Measurements from ENCODE around the gene ANXA7. TPM values are rescaled to one million over a fixed set of nuclear protein-coding genes. Genes with fewer than 3 reads are reported as not detected.

ANXA7 gene
- total RNA-seq, 2 experiments from 2014 or later, result 78.6 to 83.0 TPM

Other genes with a start within 250 kb of the ANXA7 start
- 10 to 100 TPM; 30.5 to 31.7 TPM for gene ECD, start 246.1 kb downstream of the ANXA7 start, total RNA-seq
- 10 to 100 TPM; 15.2 to 17.0 TPM for gene FAM149B1, start 245.9 kb downstream of the ANXA7 start, total RNA-seq
- gene DNAJC9, start 166.8 kb downstream of the ANXA7 start, total RNA-seq, result 10 to 100 TPM; 54.8 to 63.6 TPM
- 10 to 100 TPM; 91.3 to 95.4 TPM for gene MRPS16, start 161.4 kb downstream of the ANXA7 start, total RNA-seq
- under 1 TPM; 0.57 to 0.75 TPM for gene CFAP70, start 55.2 kb downstream of the ANXA7 start, total RNA-seq
- 1 to 10 TPM; 3.4 TPM for gene MSS51, start 19.5 kb upstream of the ANXA7 start, total RNA-seq
- 10 to 100 TPM; 48.0 to 48.5 TPM for gene PPP3CB, start 82.0 kb upstream of the ANXA7 start, total RNA-seq
- 1 to 10 TPM; 2.6 to 2.7 TPM for gene USP54, start 177.3 kb upstream of the ANXA7 start, total RNA-seq
- gene MYOZ1, start 227.4 kb upstream of the ANXA7 start, total RNA-seq, result not detected
- not detected for gene SYNPO2L, start 242.0 kb upstream of the ANXA7 start, total RNA-seq